ENCODE results near the gene CUX1.
"Not testable (repeated sequence)": the region's sequence is repeated elsewhere in the genome, so short reads cannot be mapped to it uniquely, and the experiment has no call there.

DNA sequence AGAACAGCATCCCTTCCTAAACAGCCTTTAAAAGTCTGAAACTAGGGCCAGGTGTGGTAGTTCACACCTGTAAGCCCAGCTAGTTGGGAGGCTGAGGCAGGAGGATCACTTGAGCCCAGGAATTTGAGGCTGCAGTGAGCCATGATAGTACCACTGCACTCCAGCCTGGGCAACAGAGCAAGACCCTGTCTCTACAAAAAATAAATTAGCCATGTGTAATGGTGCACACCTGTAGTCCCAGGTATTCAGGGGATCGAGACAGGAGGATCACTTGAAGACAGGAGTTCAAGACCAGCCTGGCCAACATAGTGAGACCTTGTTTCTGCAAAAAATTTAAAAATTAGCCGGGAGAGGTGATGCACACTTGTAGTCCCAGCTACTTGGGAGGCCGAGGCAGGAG is 325.0 kb downstream of the CUX1 start:
- TF ChIP-seq POLR2A (IDR thresholded peaks at IDR 0.05; ENCODE audit: low read depth, low read length); TAF1 (IDR thresholded peaks at IDR 0.05; ENCODE audit: borderline replicate concordance, low read depth, low read length); POLR2AphosphoS5 (IDR thresholded peaks at IDR 0.05; ENCODE audit: low read depth, low read length): not testable (repeated sequence)

All from GM12892 (cell line).